GM19099 (cell line): ENCODE data around the gene NT5C2.
A peak's percentile ranks its signal among the peaks of the same experiment; 100 is the strongest.

Experiments
- POLR2A ChIP-seq: IDR thresholded peaks from 3 replicates; pipeline ENCODE4 v1.6.1; 2011; ENCODE audit warnings: low read depth; ENCODE audit not compliant: insufficient read length; ENCODE audit errors: extremely low read depth

NT5C2 gene

DNA sequence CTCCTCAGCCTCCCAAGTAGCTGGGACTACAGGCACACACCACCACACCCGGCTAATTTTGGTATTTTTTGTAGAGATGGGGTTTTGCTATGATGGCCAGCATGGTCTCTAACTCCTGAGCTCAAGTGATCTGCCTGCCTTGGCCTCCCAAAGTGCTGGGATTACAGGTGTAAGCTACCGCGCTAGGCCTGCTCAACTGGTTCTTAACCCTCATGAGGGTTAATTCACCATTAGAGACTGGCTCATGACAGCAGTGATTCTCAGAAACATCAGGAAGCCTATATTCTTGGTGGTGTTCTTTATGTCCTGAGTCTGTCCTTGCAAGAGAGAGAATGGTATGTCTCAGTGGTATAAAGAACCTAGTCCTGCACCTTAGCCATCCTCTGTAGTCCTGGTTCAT is 10.4 kb upstream of the NT5C2 start:
- no peak for TF ChIP-seq POLR2A

DNA sequence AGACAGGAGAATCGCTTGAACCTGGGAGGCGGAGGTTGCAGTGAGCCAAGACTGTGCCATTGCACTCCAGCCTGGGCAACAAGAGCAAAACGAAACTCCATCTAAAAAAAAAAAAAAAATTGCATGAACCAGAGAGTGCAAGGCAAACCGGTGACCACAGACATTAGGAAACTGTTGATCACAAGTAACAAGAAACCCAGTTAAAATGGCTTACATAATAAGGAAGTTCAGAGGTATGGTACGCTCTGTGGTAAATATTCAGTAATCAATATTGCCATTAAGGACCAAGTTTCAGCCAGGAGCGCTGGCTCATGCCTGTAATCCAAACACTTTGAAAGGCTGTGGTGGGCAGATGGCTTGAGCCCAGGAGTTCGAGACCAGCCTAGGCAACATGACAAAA is 9.2 kb upstream of the NT5C2 start:
- TF ChIP-seq POLR2A = no peak

DNA sequence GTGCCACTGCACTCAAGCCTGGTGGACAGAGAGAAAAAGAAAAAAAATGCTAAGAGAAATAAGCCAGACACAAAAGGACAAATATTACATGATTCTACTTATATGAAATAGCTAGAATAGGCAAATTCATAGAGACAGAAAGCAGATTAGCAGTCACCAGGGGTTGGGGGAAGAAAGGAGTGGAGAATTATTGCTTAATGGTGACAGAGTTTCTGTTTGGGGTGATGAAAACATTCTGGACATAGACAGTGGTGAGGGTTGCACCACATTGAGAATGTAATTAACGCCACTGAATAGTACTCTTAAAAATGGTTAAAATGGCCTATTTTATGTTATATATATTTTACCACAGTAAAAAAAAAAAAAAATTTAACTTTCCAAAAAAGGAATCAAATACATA is 6.4 kb upstream of the NT5C2 start:
- TF ChIP-seq POLR2A = no peak

DNA sequence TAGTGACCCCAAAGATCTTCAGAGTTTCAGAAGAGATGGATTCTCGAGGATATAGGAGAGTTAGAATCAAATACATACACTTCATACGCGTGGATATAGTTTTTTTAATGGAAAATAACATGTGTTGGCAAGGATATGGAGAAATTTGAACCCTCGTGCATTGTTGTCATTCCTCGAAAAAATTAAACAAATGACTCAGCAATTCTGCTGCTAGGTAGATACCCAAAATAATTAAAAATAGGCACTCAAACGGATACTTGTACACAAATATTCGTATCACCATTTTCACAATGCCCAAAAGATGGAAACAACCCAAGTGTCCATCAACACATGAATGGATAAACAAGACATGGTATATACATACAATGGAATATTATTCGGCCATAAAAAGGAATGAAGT is 5.6 kb upstream of the NT5C2 start:
- no peak for TF ChIP-seq POLR2A

DNA sequence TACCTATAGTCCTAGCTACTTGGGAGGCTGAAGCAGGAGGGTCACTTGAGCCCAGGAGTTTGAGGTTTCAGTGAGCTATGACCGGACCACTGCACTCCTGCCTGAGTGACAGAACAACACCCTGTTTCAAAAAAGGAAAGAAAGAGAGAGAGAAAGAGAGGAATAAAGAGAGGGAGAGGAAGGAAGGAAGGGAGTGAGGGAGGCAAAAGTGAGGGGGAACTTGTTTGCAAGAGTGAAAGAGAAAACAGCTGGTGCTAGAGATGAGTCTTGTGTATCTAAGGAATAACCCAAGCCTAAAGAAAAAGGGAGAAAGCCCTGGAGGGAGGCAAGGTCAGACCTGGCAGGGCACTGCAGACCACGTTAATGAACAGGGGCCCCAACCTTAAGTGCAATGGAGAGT is 4.8 kb upstream of the NT5C2 start:
- no peak for TF ChIP-seq POLR2A

DNA sequence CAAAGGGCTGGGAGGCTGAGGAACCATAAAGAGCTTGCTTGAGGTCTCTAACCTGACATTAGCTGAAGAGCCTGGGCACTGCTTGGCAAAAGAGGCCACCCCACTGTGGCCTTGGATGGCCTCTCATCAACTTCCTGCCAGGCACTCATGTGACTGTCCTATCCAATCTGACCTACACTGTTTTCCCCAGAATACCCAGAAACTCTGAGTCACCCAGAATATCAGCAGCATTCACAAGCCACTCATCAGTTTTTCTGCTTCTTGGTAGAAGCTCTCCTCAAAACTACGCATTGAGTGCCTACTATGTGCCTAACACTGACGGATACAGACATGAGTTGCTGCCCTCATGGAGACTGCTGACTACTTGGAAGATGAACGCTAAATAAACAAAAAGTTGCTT is 4.1 kb upstream of the NT5C2 start:
- no peak for TF ChIP-seq POLR2A

DNA sequence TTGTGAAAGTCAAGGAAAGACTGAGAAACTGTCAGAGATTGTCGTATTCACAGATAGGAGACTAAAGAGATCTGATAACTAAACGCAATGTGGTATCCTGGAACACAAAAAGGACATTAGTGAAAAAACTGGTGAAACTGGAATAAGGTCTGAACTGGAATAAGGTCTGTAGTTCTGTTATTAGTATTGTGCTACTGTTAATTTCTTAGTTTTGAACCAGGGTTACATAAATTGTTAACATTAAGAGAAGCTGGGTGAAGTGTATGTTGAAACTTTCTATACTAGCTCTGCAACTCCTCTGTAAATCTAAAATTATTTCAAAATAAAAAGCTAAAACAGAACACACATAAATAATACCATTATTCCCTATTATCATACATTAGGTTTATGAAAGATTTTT is 3.4 kb upstream of the NT5C2 start:
- no peak for TF ChIP-seq POLR2A

DNA sequence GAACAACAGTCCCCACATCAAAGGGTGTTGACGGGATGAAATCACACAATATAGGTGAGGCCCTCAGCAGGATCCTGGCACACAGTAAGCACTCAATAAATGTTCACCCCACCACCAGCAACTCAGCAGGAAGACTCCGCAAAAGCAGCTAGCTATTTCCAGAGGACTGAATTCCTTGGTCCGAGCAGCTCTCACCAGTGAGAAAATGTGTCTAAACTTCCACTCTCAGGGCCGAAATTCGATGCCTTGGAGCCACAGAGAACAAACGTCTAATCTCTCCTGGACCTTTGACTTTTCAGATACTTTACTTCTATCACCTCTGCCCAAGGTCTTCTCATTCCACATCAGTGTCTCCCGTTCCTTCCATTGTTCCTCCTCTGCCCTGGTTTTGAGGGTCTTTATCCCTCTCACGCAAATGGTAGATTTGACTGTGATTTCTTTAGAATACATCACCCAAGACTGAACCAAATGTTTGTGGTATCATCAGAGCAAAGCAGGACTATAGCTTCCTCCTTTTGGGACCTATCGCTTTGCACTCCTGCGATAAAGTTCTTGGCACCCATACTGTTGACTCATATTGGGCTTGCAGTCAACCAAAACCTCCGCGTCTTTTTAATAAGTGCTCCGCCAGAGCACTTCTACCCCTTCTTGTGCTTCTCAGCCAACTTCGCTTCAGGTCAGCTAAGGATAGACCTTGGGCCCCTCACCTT is 903 bp upstream of the NT5C2 start:
- TF ChIP-seq POLR2A = no peak

DNA sequence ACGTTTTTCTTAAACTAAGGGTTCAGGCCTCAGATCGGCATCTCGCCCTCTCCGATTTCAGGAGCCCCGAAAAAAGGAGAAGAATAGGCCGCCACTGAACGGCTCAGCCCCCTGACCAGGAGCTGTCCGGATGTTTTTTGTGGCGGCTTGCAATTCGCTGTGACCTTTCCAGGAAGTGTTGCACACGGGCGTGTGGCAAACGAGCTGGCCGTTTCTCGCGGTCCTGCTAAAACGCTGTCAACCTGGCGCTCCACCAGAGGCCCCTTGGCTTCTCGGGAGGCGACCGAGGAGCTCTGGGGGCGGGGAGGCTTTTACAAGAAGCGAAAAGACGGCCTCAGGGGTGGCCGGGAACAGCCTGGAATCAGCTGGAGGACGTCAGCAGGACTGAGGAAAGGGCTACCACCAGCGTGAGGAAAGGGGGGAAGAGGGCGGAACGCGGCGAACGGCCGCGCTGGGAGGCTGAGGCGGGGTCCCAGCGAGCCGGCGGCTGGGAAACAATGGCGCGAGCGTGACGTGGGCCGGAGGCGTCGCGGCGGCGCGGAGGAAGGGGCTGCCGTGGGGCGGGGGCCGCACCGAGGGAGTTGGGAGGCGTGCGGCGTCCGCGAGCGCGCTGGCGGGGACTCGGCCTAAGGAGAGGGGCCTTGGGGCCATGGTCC is 493 bp downstream of the NT5C2 start:
- peak; percentile 66 for TF ChIP-seq POLR2A

DNA sequence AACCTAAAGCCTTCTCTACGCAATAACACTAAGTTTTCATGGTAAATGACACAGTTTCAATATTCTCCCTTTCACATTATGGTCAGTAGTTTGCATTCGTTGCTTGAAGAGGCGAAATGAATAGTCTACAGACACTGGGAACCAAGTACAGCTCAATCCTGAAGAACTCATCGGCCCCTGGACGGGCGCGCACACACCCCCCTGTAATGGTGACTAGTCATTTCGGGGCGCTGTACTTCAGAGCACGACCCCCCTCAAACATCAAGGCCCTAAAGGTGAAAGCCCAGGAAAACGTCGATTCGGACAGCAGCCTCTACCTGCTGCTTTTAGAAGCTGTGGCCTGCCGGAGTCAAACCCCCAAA is 1.0 kb downstream of the NT5C2 start:
- no peak for TF ChIP-seq POLR2A

DNA sequence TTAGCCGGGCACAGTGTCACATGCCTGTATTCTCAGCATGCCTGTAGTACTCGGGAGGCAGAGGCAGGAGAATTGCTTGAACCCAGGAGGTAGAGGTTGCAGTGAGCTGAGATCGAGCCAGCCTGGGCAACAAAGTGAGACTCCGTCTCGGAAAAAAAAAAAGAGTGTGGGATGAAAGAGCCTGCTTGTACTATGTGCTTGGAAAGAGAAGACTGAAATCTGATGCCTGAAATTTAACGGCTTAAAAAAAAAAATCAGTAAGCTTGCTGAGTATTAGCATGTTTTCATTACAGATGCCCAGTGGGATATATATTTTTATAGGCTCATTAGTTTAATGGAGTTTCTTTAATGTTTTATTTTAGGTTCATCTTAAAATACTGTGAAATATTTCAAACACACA is 4.2 kb downstream of the NT5C2 start:
- no peak for TF ChIP-seq POLR2A

DNA sequence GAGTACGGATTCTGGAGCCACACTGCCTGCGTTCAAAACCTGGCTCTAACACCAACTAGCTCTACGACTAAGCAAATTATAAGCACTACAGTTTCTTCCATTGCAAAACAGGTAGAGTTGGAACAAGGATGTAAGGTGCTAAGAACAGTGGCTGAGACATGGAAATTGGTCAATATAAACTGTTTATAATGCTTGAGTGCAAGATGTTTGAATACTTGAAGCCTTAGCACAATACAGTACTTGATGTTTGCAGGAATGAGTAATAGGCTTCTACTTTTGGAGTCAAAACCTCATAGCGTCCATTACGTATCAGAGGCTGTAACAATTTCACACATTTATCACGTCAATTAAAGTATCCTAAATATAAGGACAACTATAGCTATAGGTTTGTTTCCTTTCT is 6.9 kb downstream of the NT5C2 start:
- TF ChIP-seq POLR2A = no peak

DNA sequence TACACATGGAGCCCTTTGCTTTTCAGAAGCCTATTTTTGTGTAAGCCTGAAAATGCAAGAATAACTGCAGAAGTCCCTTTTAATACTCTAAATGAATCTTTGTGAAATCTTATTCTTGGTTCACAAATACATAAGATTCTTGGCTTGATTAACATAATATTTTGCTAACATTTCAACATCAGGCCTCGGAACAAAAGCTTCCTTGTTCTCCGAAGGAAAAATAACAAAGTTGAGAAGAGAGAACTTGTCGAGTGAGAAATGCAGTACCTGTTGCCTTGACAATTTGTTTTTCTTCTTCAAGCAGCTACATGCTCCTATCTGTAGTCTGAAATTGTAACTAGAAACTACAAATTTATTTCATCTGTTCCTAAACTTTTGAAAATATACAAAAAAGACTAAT is 8.5 kb downstream of the NT5C2 start:
- TF ChIP-seq POLR2A = no peak

DNA sequence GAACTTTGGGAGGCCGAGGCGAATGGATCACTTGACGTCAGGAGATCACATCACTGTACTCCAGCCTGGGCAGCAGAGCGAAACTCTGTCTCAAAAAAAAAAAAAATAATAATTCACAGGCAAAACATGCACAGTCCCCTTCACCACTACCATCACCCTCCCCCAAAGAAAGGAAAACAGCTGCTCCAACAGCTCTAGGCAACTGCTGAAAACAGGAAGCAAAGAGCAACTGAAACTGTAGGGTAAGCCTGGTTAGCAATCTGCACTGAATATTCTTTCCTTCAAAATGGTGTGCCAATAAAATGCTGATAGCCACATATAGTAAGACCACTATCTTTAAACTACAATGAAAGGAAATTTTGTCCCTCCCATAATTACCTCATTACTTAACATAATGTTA is 11.8 kb downstream of the NT5C2 start:
- TF ChIP-seq POLR2A = no peak

DNA sequence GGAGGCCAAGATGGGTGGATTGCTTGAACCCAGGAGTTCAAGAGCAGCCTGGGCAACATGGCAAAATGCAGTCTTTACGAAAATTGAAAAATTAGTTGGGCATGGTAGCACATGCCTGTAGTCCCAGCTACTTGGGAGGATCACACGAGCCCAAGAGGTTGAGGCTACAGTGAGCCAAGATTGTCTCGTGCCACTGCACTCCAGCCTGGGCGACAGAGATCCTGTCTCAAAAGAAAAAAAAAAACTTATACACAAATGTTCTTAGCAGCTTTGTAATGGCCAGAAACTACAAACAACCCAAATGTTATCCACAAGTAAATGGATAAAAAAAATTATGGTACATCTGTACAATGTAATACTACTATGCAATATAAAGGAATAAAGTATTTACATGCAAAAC is 12.6 kb downstream of the NT5C2 start:
- no peak for TF ChIP-seq POLR2A

DNA sequence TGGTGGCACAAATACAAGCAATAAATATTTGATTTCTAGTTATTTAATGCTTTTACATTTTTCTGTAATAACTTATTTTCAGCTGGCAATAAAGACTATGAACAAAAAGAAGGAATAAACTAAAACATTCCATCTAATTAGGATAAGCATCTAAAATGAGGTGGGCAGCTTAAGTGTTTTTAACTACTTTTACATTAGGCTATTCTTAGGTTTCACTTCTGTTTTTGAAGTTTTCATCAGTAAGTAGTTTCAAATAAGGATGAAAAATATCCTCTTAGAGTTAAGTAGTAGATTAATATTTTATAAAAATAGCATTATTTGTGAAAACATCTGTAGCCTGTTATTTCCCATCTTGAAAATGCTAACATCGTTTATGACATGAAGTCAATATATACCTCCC is 15.9 kb downstream of the NT5C2 start:
- TF ChIP-seq POLR2A = no peak
